Neural progenitor cell (in vitro differentiated cells): ENCODE data around the gene TAOK1. TPM values are rescaled to one million over a fixed set of nuclear protein-coding genes. Genes with fewer than 3 reads are reported as not detected.
A peak's percentile ranks its signal among the peaks of the same experiment; 100 is the strongest.

Experiments
- DNase-seq: peaks from one replicate; pipeline ENCODE4 v3.0.0-alpha.2; 2016; ENCODE audit warnings: low spot score
- H2AFZ ChIP-seq: fragments of 200-600 bp; sonication (generic); replicated peaks from 2 replicates; pipeline ENCODE4 v1.6.1; 2016; ENCODE audit warnings: antibody characterized with exemption
- H3F3A ChIP-seq: fragments of 200-600 bp; sonication (generic); 2 replicates; pipeline ENCODE4 v1.6.1; 2016; ENCODE audit warnings: antibody characterized with exemption, low read depth
- H3K27ac ChIP-seq: fragments of 200-600 bp; sonication (generic); 2 replicates; pipeline ENCODE4 v1.5.1; 2016; ENCODE audit warnings: mild to moderate bottlenecking
- H3K27me3 ChIP-seq: fragments of 200-600 bp; sonication (generic); 2 replicates; pipeline ENCODE4 v1.6.1; 2016; ENCODE audit warnings: mild to moderate bottlenecking, moderate library complexity
- H3K36me3 ChIP-seq: fragments of 200-600 bp; sonication (generic); 2 replicates; pipeline ENCODE4 v1.5.1; 2016
- H3K4me1 ChIP-seq: fragments of 200-600 bp; sonication (generic); 2 replicates; pipeline ENCODE4 v1.6.1; 2016; ENCODE audit warnings: mixed run types
- H3K4me2 ChIP-seq: fragments of 200-600 bp; sonication (generic); 2 replicates; pipeline ENCODE4 v1.6.1; 2016
- H3K4me3 ChIP-seq: fragments of 200-600 bp; sonication (generic); 2 replicates; pipeline ENCODE4 v1.5.1; 2016
- H3K79me2 ChIP-seq: fragments of 200-600 bp; sonication (generic); 2 replicates; pipeline ENCODE4 v1.6.1; 2016; ENCODE audit warnings: low read depth
- H3K9ac ChIP-seq: fragments of 200-600 bp; sonication (generic); 2 replicates; pipeline ENCODE4 v1.6.1; 2016
- H3K9me3 ChIP-seq: fragments of 200-600 bp; sonication (generic); 2 replicates; pipeline ENCODE4 v1.5.1; 2016; ENCODE audit warnings: low read depth
- H4K20me1 ChIP-seq: fragments of 200-600 bp; sonication (generic); 2 replicates; pipeline ENCODE4 v1.6.1; 2016; ENCODE audit warnings: low read depth
- H3K27ac Mint-ChIP-seq: 3 replicates; pipeline ENCODE4 v1.8.0; 2021; ENCODE audit warnings: mixed read lengths
- H3K27me3 Mint-ChIP-seq: 2 replicates; pipeline ENCODE4 v1.8.0; 2022; ENCODE audit warnings: low read depth, mild to moderate bottlenecking, inconsistent platforms, moderate library complexity, mixed read lengths; ENCODE audit not compliant: insufficient read depth
- H3K36me3 Mint-ChIP-seq: 3 replicates; pipeline ENCODE4 v1.8.0; 2021; ENCODE audit warnings: mixed read lengths
- H3K4me1 Mint-ChIP-seq: 3 replicates; pipeline ENCODE4 v1.8.0; 2021; ENCODE audit warnings: mixed read lengths
- H3K4me3 Mint-ChIP-seq: 3 replicates; pipeline ENCODE4 v1.8.0; 2021; ENCODE audit warnings: mild to moderate bottlenecking, moderate library complexity, mixed read lengths
- H3K9me3 Mint-ChIP-seq: 3 replicates; pipeline ENCODE4 v1.8.0; 2020; ENCODE audit warnings: mixed read lengths
- EZH2 ChIP-seq: fragments of 200-600 bp; sonication (generic); IDR thresholded peaks from 2 replicates; pipeline ENCODE4 v1.6.1; 2017; ENCODE audit warnings: antibody characterized with exemption, mild to moderate bottlenecking, moderate library complexity
- EZH2phosphoT487 ChIP-seq: fragments of 200-600 bp; sonication (generic); IDR thresholded peaks from 2 replicates; pipeline ENCODE4 v1.6.1; 2017; ENCODE audit warnings: antibody characterized with exemption
- total RNA-seq: library from RNA; depleted of rRNA; stranded (reverse); fragments of >200 nt; gene quantifications from 2 replicates; pipeline ENCODE4 v1.2.3, GENCODE V29; 2015; ENCODE audit warnings: low replicate concordance
- TF ChIP-seq, protein P1 (sequence below): fragments of 200-600 bp; sonication (generic); IDR thresholded peaks from 2 replicates; pipeline ENCODE4 v1.5.1; 2017; ENCODE audit warnings: antibody characterized with exemption, mild to moderate bottlenecking

TAOK1 gene
- total RNA-seq, 1 donor from 2014 or later = 125 TPM

DNA sequence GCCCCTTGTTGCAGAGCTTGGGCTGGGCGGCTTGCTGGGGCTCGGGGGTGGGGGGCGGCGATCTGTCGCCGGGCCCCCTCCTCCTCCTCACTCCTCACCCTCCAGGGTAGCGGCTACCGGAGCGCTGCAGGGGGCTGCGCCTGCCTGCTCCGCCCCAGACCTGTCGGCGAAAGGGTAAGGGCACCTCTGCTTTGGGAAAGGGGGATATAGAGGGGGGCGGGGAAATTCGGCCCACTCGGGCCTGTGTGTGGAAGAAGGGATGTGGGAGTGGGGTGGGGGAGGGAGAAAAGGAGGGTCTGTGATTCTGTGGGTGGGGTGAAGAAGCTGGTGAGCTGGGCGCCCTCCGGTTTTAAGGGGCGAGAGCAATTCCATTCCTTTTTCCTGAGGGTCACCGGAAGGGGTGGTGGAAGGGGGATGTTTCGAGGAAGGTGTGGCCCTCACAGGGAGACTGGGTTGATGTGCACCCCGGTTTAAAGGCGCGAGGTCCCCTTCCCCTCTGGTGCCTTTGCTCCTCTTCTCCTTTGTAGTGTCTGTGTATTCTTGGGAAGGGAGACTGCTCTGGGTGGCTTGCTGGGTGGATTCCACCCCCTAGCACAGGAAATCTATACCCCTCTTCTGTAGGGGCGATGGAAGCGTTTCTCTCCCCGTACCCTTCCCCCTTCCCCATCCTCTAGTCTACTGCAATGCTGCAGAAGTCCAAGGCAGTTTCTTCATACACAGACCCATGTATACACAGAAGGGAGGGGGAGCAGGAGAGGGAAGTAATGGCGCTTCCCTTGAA, 878 bp downstream of the TAOK1 start:
- H3K27ac Mint-ChIP-seq = peak overlapping the region; percentile 97
- TF ChIP-seq, protein P1, sequence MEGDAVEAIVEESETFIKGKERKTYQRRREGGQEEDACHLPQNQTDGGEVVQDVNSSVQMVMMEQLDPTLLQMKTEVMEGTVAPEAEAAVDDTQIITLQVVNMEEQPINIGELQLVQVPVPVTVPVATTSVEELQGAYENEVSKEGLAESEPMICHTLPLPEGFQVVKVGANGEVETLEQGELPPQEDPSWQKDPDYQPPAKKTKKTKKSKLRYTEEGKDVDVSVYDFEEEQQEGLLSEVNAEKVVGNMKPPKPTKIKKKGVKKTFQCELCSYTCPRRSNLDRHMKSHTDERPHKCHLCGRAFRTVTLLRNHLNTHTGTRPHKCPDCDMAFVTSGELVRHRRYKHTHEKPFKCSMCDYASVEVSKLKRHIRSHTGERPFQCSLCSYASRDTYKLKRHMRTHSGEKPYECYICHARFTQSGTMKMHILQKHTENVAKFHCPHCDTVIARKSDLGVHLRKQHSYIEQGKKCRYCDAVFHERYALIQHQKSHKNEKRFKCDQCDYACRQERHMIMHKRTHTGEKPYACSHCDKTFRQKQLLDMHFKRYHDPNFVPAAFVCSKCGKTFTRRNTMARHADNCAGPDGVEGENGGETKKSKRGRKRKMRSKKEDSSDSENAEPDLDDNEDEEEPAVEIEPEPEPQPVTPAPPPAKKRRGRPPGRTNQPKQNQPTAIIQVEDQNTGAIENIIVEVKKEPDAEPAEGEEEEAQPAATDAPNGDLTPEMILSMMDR = no peak
- TF ChIP-seq EZH2phosphoT487 = no peak
- TF ChIP-seq EZH2 = no peak
- peaks cover 47% of the 10 kb centered on the region for H3K4me1 Mint-ChIP-seq
- H3K9me3 Mint-ChIP-seq = no peaks in the 10 kb centered on the region
- Histone ChIP-seq H3K27me3 (no peaks in the 10 kb centered on the region), H3K9ac (peak overlapping the region; percentile 99), H3K4me2 (peak overlapping the region; percentile 79), H4K20me1 (peaks cover 50% of the 10 kb centered on the region), H3F3A (peaks cover 16% of the 10 kb centered on the region), H3K27ac (peak overlapping the region; percentile 98), H3K79me2 (peaks cover 59% of the 10 kb centered on the region), H3K4me1 (peaks cover 29% of the 10 kb centered on the region), H3K4me3 (peak overlapping the region; percentile 99), H2AFZ (peak overlapping the region; percentile 82), H3K9me3 (no peaks in the 10 kb centered on the region), H3K36me3 (no peaks in the 10 kb centered on the region)
- peaks cover 8% of the 10 kb centered on the region for H3K27me3 Mint-ChIP-seq
- peak; percentile 72 for DNase-seq
- peaks cover 7% of the 10 kb centered on the region for H3K36me3 Mint-ChIP-seq
- peak overlapping the region; percentile 99 for H3K4me3 Mint-ChIP-seq

DNA sequence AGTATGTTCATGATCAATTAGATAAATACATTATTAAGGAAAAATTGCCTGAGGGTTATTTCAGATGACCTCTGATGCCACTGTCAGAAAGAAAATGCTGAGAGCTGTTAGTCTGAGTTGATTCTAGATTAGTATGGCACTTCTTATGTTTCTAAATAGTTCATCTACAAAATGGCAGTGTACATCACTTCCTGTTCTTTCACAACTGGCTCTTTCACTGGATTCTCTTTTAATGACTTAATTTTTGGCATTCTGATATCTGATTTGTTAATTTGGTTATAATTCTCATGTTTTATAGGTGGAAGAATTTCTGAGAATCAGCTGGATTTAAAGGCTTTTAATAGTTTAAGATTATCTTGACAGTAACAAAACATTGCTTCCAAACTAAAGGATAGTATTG, 3.3 kb downstream of the TAOK1 start:
- H3K4me2 ChIP-seq = peak overlapping the region; percentile 79
- peaks cover 70% of the 10 kb centered on the region for H4K20me1 ChIP-seq
- no peak for DNase-seq
- peaks cover 8% of the 10 kb centered on the region for H3K27me3 Mint-ChIP-seq
- H3K4me1 Mint-ChIP-seq = peaks cover 33% of the 10 kb centered on the region
- no peak overlapping the region for H3K27ac Mint-ChIP-seq
- H3K9ac ChIP-seq = peak overlapping the region; percentile 11
- peaks cover 9% of the 10 kb centered on the region for H3F3A ChIP-seq
- peaks cover 10% of the 10 kb centered on the region for H3K36me3 Mint-ChIP-seq
- no peaks in the 10 kb centered on the region for H3K36me3 ChIP-seq
- peak overlapping the region; percentile 99 for H3K4me3 ChIP-seq
- TF ChIP-seq EZH2phosphoT487 (no peak), EZH2 (no peak)
- TF ChIP-seq, protein P1 = no peak
- H3K9me3 Mint-ChIP-seq = no peaks in the 10 kb centered on the region
- H2AFZ ChIP-seq = no peak overlapping the region
- H3K4me3 Mint-ChIP-seq = no peak overlapping the region
- H3K4me1 ChIP-seq = peaks cover 25% of the 10 kb centered on the region
- no peaks in the 10 kb centered on the region for H3K9me3 ChIP-seq
- H3K27ac ChIP-seq = no peak overlapping the region
- H3K27me3 ChIP-seq = no peaks in the 10 kb centered on the region
- peaks cover 83% of the 10 kb centered on the region for H3K79me2 ChIP-seq

DNA sequence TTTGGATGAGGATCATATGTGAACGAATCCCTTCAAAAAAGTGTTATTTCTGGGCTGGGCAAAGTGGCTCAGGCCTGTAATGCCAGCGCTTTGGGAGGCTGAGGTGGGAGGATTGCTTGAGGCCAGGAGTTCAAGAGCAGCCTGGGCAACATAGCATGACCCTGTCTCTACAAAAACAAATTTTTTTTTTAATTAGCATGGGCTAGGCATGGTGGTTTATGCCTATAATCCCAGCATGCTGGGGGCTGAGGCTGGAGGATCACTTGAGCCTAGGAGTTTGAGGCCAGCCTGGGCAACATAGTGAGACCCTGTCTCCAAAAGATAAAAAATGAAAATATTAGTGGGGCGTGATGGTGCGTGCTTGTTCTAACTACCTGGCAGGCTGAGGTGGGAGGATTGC, 4.6 kb downstream of the TAOK1 start:
- no peak for DNase-seq

More for the DNA sequence above, 4.6 kb downstream of the TAOK1 start:
- Mint-ChIP-seq H3K27me3 (peaks cover 10% of the 10 kb centered on the region), H3K4me1 (peaks cover 29% of the 10 kb centered on the region), H3K9me3 (no peaks in the 10 kb centered on the region), H3K27ac (no peak overlapping the region), H3K4me3 (no peak overlapping the region), H3K36me3 (peaks cover 14% of the 10 kb centered on the region)
- no peak overlapping the region for H3K4me2 ChIP-seq
- no peak overlapping the region for H3K4me3 ChIP-seq
- H3F3A ChIP-seq = peaks cover 9% of the 10 kb centered on the region
- no peak for TF ChIP-seq EZH2
- TF ChIP-seq, protein P1 = no peak
- TF ChIP-seq EZH2phosphoT487 = no peak
- H4K20me1 ChIP-seq = peaks cover 83% of the 10 kb centered on the region
- no peaks in the 10 kb centered on the region for H3K27me3 ChIP-seq
- H3K9me3 ChIP-seq = no peaks in the 10 kb centered on the region
- peaks cover 22% of the 10 kb centered on the region for H3K4me1 ChIP-seq
- peaks cover 96% of the 10 kb centered on the region for H3K79me2 ChIP-seq
- no peak overlapping the region for H3K9ac ChIP-seq
- H3K27ac ChIP-seq = no peak overlapping the region
- no peaks in the 10 kb centered on the region for H3K36me3 ChIP-seq
- no peak overlapping the region for H2AFZ ChIP-seq
